Endothelial cell of umbilical vein (primary cell): ENCODE results near the gene ACVRL1.

Experiments
- JUN ChIP-seq: IDR thresholded peaks from 2 replicates; pipeline ENCODE4 v1.6.1; 2011; ENCODE audit warnings: borderline replicate concordance, low read depth; ENCODE audit not compliant: insufficient read length, insufficient read depth
- MAX ChIP-seq: IDR thresholded peaks from 2 replicates; pipeline ENCODE4 v1.6.1; 2011; ENCODE audit not compliant: insufficient read depth, insufficient read length
- MYC ChIP-seq: IDR thresholded peaks from one replicate; pipeline ENCODE4 v1.6.1; 2011; ENCODE audit warnings: mild to moderate bottlenecking, low read depth, low read length
- POLR2A ChIP-seq: IDR thresholded peaks from 2 replicates; pipeline ENCODE4 v1.6.1; 2012; ENCODE audit warnings: low read depth, mild to moderate bottlenecking, control low read depth, low read length
- POLR2AphosphoS5 ChIP-seq: IDR thresholded peaks from 2 replicates; pipeline ENCODE4 v1.6.1; 2012; ENCODE audit warnings: low read depth, mild to moderate bottlenecking, control low read depth, low read length, moderate library complexity; ENCODE audit not compliant: insufficient read depth
- TF ChIP-seq, protein P1 (sequence below), 2 donors: IDR thresholded peaks; 1 replicate in 1 of 2; 2 replicates in 1 of 2; pipeline ENCODE4 v1.5.1; 2011; ENCODE audit warnings: low read length in 2 of 2, mild to moderate bottlenecking in 2 of 2, moderate library complexity in 2 of 2, control low read depth in 1 of 2, inconsistent platforms in 1 of 2, low read depth in 1 of 2; ENCODE audit not compliant: insufficient read depth in 1 of 2; ENCODE audit errors: extremely low read depth in 1 of 2

DNA sequence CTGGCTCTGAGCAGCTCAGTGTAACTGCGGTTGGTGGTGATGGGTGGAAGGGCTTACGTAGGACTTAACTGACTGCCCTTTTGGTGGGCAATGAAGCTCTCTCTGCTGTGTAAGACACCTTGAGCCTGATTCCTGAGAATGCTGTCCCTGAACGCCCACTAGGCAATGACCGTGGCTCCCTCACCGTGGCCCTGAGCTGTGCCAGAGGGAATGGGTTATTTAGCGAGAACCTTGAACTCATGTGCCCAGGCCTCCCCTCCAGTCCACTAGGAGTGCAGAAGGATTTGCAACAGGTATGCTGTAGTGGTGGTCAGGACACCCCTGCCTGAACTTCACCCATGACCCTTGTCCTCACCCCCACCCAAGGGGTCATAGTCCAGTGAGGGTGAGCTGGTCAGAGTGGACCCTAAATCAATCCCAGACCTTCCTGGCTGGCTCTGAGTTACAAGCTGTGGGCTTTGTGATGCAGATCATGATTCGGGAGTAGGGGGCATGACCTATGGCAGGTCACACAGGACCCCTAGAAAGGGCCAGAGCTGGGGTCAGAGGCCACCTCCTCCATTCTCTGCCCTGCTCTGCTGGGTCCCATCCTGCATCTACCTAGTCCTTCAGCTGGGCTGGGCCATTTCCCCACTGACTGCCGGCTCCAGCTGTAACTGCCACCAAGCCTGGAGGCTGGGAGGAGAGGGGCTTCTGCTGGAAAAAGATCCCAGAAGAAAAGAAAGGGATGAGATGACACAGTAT lies 33.9 kb upstream of the ACVRL1 start:
- TF ChIP-seq, protein P1, sequence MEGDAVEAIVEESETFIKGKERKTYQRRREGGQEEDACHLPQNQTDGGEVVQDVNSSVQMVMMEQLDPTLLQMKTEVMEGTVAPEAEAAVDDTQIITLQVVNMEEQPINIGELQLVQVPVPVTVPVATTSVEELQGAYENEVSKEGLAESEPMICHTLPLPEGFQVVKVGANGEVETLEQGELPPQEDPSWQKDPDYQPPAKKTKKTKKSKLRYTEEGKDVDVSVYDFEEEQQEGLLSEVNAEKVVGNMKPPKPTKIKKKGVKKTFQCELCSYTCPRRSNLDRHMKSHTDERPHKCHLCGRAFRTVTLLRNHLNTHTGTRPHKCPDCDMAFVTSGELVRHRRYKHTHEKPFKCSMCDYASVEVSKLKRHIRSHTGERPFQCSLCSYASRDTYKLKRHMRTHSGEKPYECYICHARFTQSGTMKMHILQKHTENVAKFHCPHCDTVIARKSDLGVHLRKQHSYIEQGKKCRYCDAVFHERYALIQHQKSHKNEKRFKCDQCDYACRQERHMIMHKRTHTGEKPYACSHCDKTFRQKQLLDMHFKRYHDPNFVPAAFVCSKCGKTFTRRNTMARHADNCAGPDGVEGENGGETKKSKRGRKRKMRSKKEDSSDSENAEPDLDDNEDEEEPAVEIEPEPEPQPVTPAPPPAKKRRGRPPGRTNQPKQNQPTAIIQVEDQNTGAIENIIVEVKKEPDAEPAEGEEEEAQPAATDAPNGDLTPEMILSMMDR (IDR thresholded peaks at IDR 0.05; ENCODE audit: extremely low read depth in 1 of 2, insufficient read depth in 1 of 2, low read depth in 1 of 2, low read length in 2 of 2) = no peak
- no peak for TF ChIP-seq POLR2AphosphoS5
- TF ChIP-seq POLR2A = no peak
- no peak for TF ChIP-seq MYC
- no peak for TF ChIP-seq JUN
- no peak for TF ChIP-seq MAX
